Activated naive CD4-positive, alpha-beta T cell treated with anti-CD3 and anti-CD28 coated beads, Interleukin-2, amount 10 ng/mL, durations not matched to agents 7 days and 5 days (primary cell): ENCODE measurements around the gene PAIP2B.
"Not testable (repeated sequence)": the region's sequence is repeated elsewhere in the genome, so short reads cannot be mapped to it uniquely, and the experiment has no call there.

Experiments
- CTCF ChIA-PET: fragments of 350-600 bp; sonication (Branson Sonifier 250); formaldehyde crosslinking; loops from one replicate; lab custom pipeline; 2021; ENCODE audit warnings: antibody characterized with exemption; lab: Charles Lee
- DNase-seq: peaks from one replicate; pipeline ENCODE4 v3.0.0-alpha.2; 2020
- H3K27ac Mint-ChIP-seq: one replicate; pipeline ENCODE4 v1.8.0; 2021; ENCODE audit warnings: mild to moderate bottlenecking, moderate library complexity, mixed read lengths
- H3K27me3 Mint-ChIP-seq: one replicate; pipeline ENCODE4 v1.8.0; 2021; ENCODE audit warnings: mild to moderate bottlenecking, mixed read lengths
- H3K36me3 Mint-ChIP-seq: one replicate; pipeline ENCODE4 v1.8.0; 2021; ENCODE audit warnings: mixed read lengths
- H3K4me1 Mint-ChIP-seq: one replicate; pipeline ENCODE4 v1.8.0; 2021; ENCODE audit warnings: mixed read lengths
- H3K4me3 Mint-ChIP-seq: one replicate; pipeline ENCODE4 v1.8.0; 2021; ENCODE audit warnings: mild to moderate bottlenecking, moderate library complexity, mixed read lengths
- H3K9me3 Mint-ChIP-seq: one replicate; pipeline ENCODE4 v1.8.0; 2021; ENCODE audit warnings: mixed read lengths

Gene PAIP2B

GRCh38 chr2:71191570-71191943 is 35.3 kb downstream of the PAIP2B start:
- H3K9me3 Mint-ChIP-seq, result peaks cover 4% of the 10 kb centered on the region
- DNase-seq, result no peak
- H3K36me3 Mint-ChIP-seq, result peaks cover 1% of the 10 kb centered on the region
- H3K4me3 Mint-ChIP-seq, result no peak overlapping the region
- H3K27ac Mint-ChIP-seq, result no peak overlapping the region
- no peaks in the 10 kb centered on the region for H3K27me3 Mint-ChIP-seq
- no peaks in the 10 kb centered on the region for H3K4me1 Mint-ChIP-seq
- CTCF ChIA-PET, result no interaction called here

- no peak overlapping the region for H3K4me3 Mint-ChIP-seq
- no peaks in the 10 kb centered on the region for H3K4me1 Mint-ChIP-seq
- peaks cover under 1% of the 10 kb centered on the region for H3K36me3 Mint-ChIP-seq
- no peak overlapping the region for H3K27ac Mint-ChIP-seq
- peaks cover under 1% of the 10 kb centered on the region for H3K9me3 Mint-ChIP-seq
- DNase-seq, result no peak
- no peaks in the 10 kb centered on the region for H3K27me3 Mint-ChIP-seq
- CTCF ChIA-PET, result no interaction called here
These were observed 36.0 kb downstream of the PAIP2B start for GRCh38 chr2:71190656-71191569.

GRCh38 chr2:71187589-71187988 is 39.3 kb downstream of the PAIP2B start:
- CTCF ChIA-PET, result no interaction called here

GRCh38 chr2:71186973-71187372 is 39.9 kb downstream of the PAIP2B start:
- Mint-ChIP-seq H3K4me3 (no peak overlapping the region), H3K9me3 (no peaks in the 10 kb centered on the region), H3K27ac (no peak overlapping the region), H3K36me3 (no peaks in the 10 kb centered on the region), H3K27me3 (no peaks in the 10 kb centered on the region), H3K4me1 (no peaks in the 10 kb centered on the region)
- DNase-seq, result no peak
- CTCF ChIA-PET, result no interaction called here

More at GRCh38 chr2:71187589-71187988, 39.3 kb downstream of the PAIP2B start:
- H3K9me3 Mint-ChIP-seq, result no peaks in the 10 kb centered on the region
- H3K4me1 Mint-ChIP-seq, result no peaks in the 10 kb centered on the region
- no peak overlapping the region for H3K4me3 Mint-ChIP-seq
- H3K36me3 Mint-ChIP-seq, result no peaks in the 10 kb centered on the region
- no peak overlapping the region for H3K27ac Mint-ChIP-seq
- DNase-seq, result no peak
- no peaks in the 10 kb centered on the region for H3K27me3 Mint-ChIP-seq

GRCh38 chr2:71183306-71184115 is 43.4 kb downstream of the PAIP2B start:
- H3K9me3 Mint-ChIP-seq, CTCF ChIA-PET, H3K27ac Mint-ChIP-seq, DNase-seq, H3K4me3 Mint-ChIP-seq, H3K36me3 Mint-ChIP-seq, H3K27me3 Mint-ChIP-seq, H3K4me1 Mint-ChIP-seq: not testable (repeated sequence)

- Mint-ChIP-seq H3K9me3 (no peaks in the 10 kb centered on the region), H3K27ac (no peak overlapping the region), H3K27me3 (peaks cover 11% of the 10 kb centered on the region), H3K36me3 (no peaks in the 10 kb centered on the region), H3K4me3 (no peak overlapping the region), H3K4me1 (no peaks in the 10 kb centered on the region)
- no peak for DNase-seq
- CTCF ChIA-PET, result no interaction called here
These were observed 45.6 kb downstream of the PAIP2B start for GRCh38 chr2:71181316-71181715.

GRCh38 chr2:71178836-71179235 is 48.1 kb downstream of the PAIP2B start:
- H3K27ac Mint-ChIP-seq, DNase-seq, H3K4me1 Mint-ChIP-seq, CTCF ChIA-PET, H3K9me3 Mint-ChIP-seq, H3K4me3 Mint-ChIP-seq, H3K36me3 Mint-ChIP-seq: not testable (repeated sequence)
- peaks cover 16% of the 10 kb centered on the region for H3K27me3 Mint-ChIP-seq

- no peak for DNase-seq
These were observed 52.7 kb downstream of the PAIP2B start for GRCh38 chr2:71174207-71174606.

GRCh38 chr2:71173096-71173495 is 53.8 kb downstream of the PAIP2B start:
- no peak overlapping the region for H3K4me3 Mint-ChIP-seq
- H3K4me1 Mint-ChIP-seq, result peaks cover 11% of the 10 kb centered on the region
- H3K27ac Mint-ChIP-seq, result no peak overlapping the region
- no peaks in the 10 kb centered on the region for H3K36me3 Mint-ChIP-seq
- H3K9me3 Mint-ChIP-seq, result no peaks in the 10 kb centered on the region
- CTCF ChIA-PET, result interaction anchor here (0.8 kb wide), 1 partner anchor 23 kb away, joined by 4 read pairs; no protein-coding TSS in a partner anchor
- H3K27me3 Mint-ChIP-seq, result peaks cover 20% of the 10 kb centered on the region
- DNase-seq, result no peak

More at GRCh38 chr2:71174207-71174606, 52.7 kb downstream of the PAIP2B start:
- Mint-ChIP-seq H3K36me3 (no peaks in the 10 kb centered on the region), H3K4me1 (peaks cover 11% of the 10 kb centered on the region), H3K4me3 (no peak overlapping the region), H3K27ac (no peak overlapping the region), H3K27me3 (peaks cover 20% of the 10 kb centered on the region), H3K9me3 (no peaks in the 10 kb centered on the region)
- CTCF ChIA-PET, result no interaction called here

- H3K27ac Mint-ChIP-seq, result no peak overlapping the region
- CTCF ChIA-PET, result no interaction called here
- H3K4me3 Mint-ChIP-seq, result no peak overlapping the region
- H3K27me3 Mint-ChIP-seq, result peaks cover 18% of the 10 kb centered on the region
- no peak for DNase-seq
- no peaks in the 10 kb centered on the region for H3K36me3 Mint-ChIP-seq
- no peaks in the 10 kb centered on the region for H3K4me1 Mint-ChIP-seq
- no peaks in the 10 kb centered on the region for H3K9me3 Mint-ChIP-seq
These were observed 60.1 kb downstream of the PAIP2B start for GRCh38 chr2:71166812-71167211.

- Mint-ChIP-seq H3K36me3 (no peaks in the 10 kb centered on the region), H3K9me3 (no peaks in the 10 kb centered on the region), H3K27me3 (peaks cover 23% of the 10 kb centered on the region), H3K4me1 (peaks cover 2% of the 10 kb centered on the region), H3K27ac (no peak overlapping the region), H3K4me3 (no peak overlapping the region)
- DNase-seq, result peak; percentile 69
- CTCF ChIA-PET, result interaction anchor here (0.7 to 3.1 kb wide), 10 partner anchors 14 to 356 kb away, joined by 3 to 25 read pairs (median 4); partner anchors contain the start of genes NAGK and ZNF638
These were observed 69.6 kb downstream of the PAIP2B start for GRCh38 chr2:71157124-71157793.

- CTCF ChIA-PET, result interaction anchor here (0.7 to 3.1 kb wide), 10 partner anchors 12 to 356 kb away, joined by 3 to 25 read pairs (median 5); partner anchors contain the start of genes NAGK and ZNF638
- DNase-seq, result no peak
- peaks cover 2% of the 10 kb centered on the region for H3K4me1 Mint-ChIP-seq
- H3K36me3 Mint-ChIP-seq, result no peaks in the 10 kb centered on the region
- H3K27ac Mint-ChIP-seq, result no peak overlapping the region
- no peaks in the 10 kb centered on the region for H3K9me3 Mint-ChIP-seq
- peaks cover 23% of the 10 kb centered on the region for H3K27me3 Mint-ChIP-seq
- no peak overlapping the region for H3K4me3 Mint-ChIP-seq
These were observed 70.3 kb downstream of the PAIP2B start for GRCh38 chr2:71156573-71156972.

GRCh38 chr2:71155846-71156245 is 71.1 kb downstream of the PAIP2B start:
- peaks cover 23% of the 10 kb centered on the region for H3K27me3 Mint-ChIP-seq
- no peaks in the 10 kb centered on the region for H3K9me3 Mint-ChIP-seq
- no peak overlapping the region for H3K4me3 Mint-ChIP-seq
- H3K27ac Mint-ChIP-seq, result no peak overlapping the region
- DNase-seq, result no peak
- CTCF ChIA-PET, result interaction anchor here (1.0 to 3.1 kb wide), 8 partner anchors 12 to 355 kb away, joined by 3 to 25 read pairs (median 5); partner anchors contain the start of gene ZNF638
- no peaks in the 10 kb centered on the region for H3K36me3 Mint-ChIP-seq
- H3K4me1 Mint-ChIP-seq, result peaks cover 2% of the 10 kb centered on the region

GRCh38 chr2:71154798-71155197 is 72.1 kb downstream of the PAIP2B start:
- Mint-ChIP-seq H3K27ac (no peak overlapping the region), H3K4me3 (no peak overlapping the region), H3K4me1 (peaks cover 2% of the 10 kb centered on the region), H3K9me3 (no peaks in the 10 kb centered on the region), H3K27me3 (peaks cover 23% of the 10 kb centered on the region), H3K36me3 (peaks cover 5% of the 10 kb centered on the region)
- peak; percentile 43 for DNase-seq
- CTCF ChIA-PET, result interaction anchor here (0.9 to 3.1 kb wide), 7 partner anchors 28 to 356 kb away, joined by 3 to 25 read pairs (median 3); no protein-coding TSS in a partner anchor
